ENCODE results near the gene JPH3. TPM values are rescaled to one million over a fixed set of nuclear protein-coding genes. Genes with fewer than 3 reads are reported as not detected.
"Not testable (repeated sequence)": the region's sequence is repeated elsewhere in the genome, so short reads cannot be mapped to it uniquely, and the experiment has no call there.

JPH3 gene
- total RNA-seq, 2 experiments from 2014 or later, result 0.14 to 0.19 TPM

DNA sequence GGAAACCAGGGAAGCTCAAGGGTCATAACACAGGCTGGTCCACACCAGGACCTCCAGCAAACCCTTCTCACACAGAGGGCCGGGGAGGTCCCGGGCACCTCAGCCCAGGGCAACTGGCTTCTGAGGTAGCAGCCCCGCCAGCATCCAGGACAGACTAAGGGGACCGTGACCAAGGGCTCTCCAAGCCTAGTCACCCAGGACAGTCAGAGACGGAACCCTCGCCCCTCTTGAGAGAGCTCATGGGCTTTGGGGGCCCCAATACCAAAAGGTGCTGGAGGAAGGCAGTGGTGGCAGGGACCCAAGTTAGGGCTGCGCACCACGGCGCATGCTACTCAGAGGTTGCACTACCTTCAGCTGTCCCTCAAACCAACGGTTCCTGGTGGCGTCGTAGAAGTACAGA, 108.6 kb downstream of the JPH3 start:
- CTCF ChIA-PET, result no interaction called here
- POLR2A ChIA-PET, result no interaction called here
- Mint-ChIP-seq H3K4me3 (no peak overlapping the region), H3K27me3 (no peaks in the 10 kb centered on the region), H3K36me3 (ENCODE audit: low read depth) (peaks cover 41% of the 10 kb centered on the region), H3K4me1 (peaks cover 27% of the 10 kb centered on the region), H3K9me3 (ENCODE audit: low read depth) (no peaks in the 10 kb centered on the region), H3K27ac (no peak overlapping the region)
- ATAC-seq, result no peak
- DNase-seq, result no peak
- intact Hi-C loops (cut with DNase I, micrococcal nuclease), result no loop called here

DNA sequence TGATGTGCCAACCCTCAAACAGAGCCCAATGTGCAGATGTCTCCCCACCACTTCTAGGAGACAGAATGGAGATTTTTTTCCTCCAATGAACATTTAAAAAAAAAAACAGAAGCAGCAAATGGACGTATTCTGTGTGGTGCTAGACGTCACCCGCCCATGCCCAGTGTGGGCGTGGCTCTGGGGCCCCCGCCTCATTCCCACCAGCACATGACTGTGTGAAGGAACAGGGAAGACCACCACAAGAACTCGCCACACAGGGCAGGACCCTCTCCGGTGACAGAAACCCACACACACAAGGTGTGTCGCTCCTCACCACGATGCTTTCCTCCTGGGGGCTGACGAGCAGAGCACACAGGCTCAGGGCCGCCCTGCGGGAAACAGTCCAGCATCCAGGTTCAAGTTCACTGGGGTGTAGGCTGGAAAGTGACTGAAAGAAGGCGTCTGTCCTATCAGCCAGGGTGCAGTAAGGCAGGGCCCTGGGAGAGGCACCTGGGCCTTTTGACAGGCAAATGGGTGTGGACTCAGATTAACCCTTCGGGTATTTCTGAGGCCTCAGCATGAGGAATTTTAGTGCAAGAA, 110.0 kb downstream of the JPH3 start:
- no peak overlapping the region for H3K4me3 Mint-ChIP-seq
- H3K4me1 Mint-ChIP-seq, result peaks cover 27% of the 10 kb centered on the region
- H3K36me3 Mint-ChIP-seq (ENCODE audit: low read depth), result peaks cover 39% of the 10 kb centered on the region
- ATAC-seq, result no peak
- POLR2A ChIA-PET, result no interaction called here
- CTCF ChIA-PET, result interaction anchor here (0.6 kb wide), 1 partner anchor 1087 kb away, joined by 3 read pairs; no protein-coding TSS in a partner anchor
- no peaks in the 10 kb centered on the region for H3K9me3 Mint-ChIP-seq (ENCODE audit: low read depth)
- no peak for DNase-seq
- H3K27me3 Mint-ChIP-seq, result no peaks in the 10 kb centered on the region
- no peak overlapping the region for H3K27ac Mint-ChIP-seq
- intact Hi-C loops (cut with DNase I, micrococcal nuclease), result no loop called here

DNA sequence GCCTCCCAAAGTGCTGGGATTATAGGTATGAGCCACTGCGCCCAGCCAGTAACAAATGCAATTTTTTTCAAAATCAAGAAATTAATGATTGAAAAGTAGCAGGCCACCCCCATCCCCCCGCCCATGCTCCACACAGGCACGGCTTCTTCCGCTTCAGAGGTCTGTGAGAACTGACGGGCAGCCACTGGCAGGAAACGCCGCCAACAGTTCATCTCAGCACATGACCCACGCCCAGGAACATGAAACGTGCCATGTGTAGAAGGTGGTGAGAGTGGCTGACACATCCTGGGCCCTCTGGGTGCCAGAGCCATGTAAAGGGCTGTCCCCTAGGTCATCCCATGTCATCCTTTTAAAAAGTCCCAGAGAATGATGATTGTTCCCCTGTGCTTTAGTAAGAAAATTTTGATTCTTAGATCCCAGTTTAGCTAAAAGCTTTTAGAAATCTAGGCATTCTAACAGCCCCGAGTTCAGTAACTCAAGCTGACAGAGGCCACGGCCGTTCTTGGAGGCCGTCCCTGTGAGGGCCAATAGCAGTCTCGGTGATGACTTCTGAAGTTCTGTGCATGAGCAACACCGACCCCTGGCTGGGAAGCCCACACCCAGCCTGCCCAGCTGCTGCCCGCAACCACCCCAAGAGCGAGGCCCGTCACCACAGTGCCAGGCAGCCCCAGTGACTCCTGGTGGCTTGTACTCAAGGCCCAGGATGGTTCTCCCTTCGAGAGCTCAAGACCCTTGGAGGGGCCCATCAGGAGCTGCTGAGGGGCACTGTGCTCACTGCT, 111.3 kb downstream of the JPH3 start:
- DNase-seq (peak; percentile 84), ATAC-seq (peak; percentile 97)
- Mint-ChIP-seq H3K4me3 (no peak overlapping the region), H3K36me3 (ENCODE audit: low read depth) (peaks cover 37% of the 10 kb centered on the region), H3K9me3 (ENCODE audit: low read depth) (no peaks in the 10 kb centered on the region), H3K27me3 (no peaks in the 10 kb centered on the region), H3K4me1 (peaks cover 27% of the 10 kb centered on the region), H3K27ac (peak overlapping the region; percentile 75)
- POLR2A ChIA-PET, result no interaction called here
- CTCF ChIA-PET, result interaction anchor here (0.7 to 2.0 kb wide), 3 partner anchors 8 to 55 kb away, joined by 3 to 8 read pairs (median 5); no protein-coding TSS in a partner anchor
- intact Hi-C loops (cut with DNase I, micrococcal nuclease), result loop anchor here in 1 of 2 experiments (1.0 kb wide), 1 partner anchor 53 kb away; no protein-coding TSS in a partner anchor

GRCh38 chr16:87715231-87715630, 112.9 kb downstream of the JPH3 start:
- no peak overlapping the region for H3K4me3 Mint-ChIP-seq
- peak overlapping the region; percentile 88 for H3K27ac Mint-ChIP-seq
- intact Hi-C loops (cut with DNase I, micrococcal nuclease), result no loop called here
- POLR2A ChIA-PET, result interaction anchor here (0.6 kb wide), 1 partner anchor 321 kb away, joined by 3 read pairs; no protein-coding TSS in a partner anchor
- H3K36me3 Mint-ChIP-seq (ENCODE audit: low read depth), result peaks cover 46% of the 10 kb centered on the region
- peaks cover 27% of the 10 kb centered on the region for H3K4me1 Mint-ChIP-seq
- no peaks in the 10 kb centered on the region for H3K27me3 Mint-ChIP-seq
- no peak for DNase-seq
- CTCF ChIA-PET, result no interaction called here
- H3K9me3 Mint-ChIP-seq (ENCODE audit: low read depth), result no peaks in the 10 kb centered on the region
- no peak for ATAC-seq

DNA sequence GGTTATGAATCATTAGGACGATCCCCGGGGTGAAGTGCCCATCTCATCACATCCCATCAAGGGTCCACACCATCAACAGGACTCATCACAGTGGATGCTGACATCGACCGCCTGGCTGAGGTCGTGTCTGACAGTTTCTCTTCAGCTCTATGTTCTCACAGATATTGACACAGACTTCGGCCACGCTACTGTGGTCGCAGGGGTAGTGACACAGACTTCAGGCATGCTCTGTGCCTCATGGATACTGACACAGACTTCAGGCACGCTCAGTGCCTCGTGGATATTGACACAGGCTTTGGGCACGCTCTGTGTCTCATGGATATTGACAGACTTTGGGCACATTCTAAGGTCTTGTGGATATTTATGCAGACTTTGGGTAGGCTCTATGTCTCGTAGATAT, 113.3 kb downstream of the JPH3 start:
- no peaks in the 10 kb centered on the region for H3K9me3 Mint-ChIP-seq (ENCODE audit: low read depth)
- no peaks in the 10 kb centered on the region for H3K27me3 Mint-ChIP-seq
- CTCF ChIA-PET, result no interaction called here
- POLR2A ChIA-PET, result interaction anchor here (0.6 kb wide), 1 partner anchor 320 kb away, joined by 3 read pairs; no protein-coding TSS in a partner anchor
- peak overlapping the region; percentile 71 for H3K27ac Mint-ChIP-seq
- H3K4me1 Mint-ChIP-seq, result peaks cover 27% of the 10 kb centered on the region
- intact Hi-C loops (cut with DNase I, micrococcal nuclease), result no loop called here
- ATAC-seq (no peak), DNase-seq (no peak)
- H3K4me3 Mint-ChIP-seq, result no peak overlapping the region
- peaks cover 44% of the 10 kb centered on the region for H3K36me3 Mint-ChIP-seq (ENCODE audit: low read depth)

DNA sequence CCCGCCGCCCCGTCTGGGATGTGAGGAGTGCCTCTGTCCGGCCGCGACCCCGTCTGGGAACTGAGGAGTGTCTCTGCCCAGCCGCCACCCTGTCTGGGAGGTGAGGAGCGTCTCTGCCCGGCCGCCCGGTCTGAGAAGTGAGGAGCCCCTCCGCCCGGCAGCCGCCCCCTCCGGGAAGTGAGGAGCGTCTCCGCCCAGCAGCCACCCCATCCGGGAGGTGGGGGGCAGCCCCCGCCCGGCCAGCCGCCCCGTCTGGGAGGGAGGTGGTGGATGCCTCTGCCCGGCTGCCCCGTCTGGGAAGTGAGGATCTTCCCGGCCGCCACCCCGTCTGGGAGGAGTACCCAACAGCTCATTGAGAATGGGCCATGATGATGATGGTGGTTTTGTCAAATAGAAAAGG, 116.5 kb downstream of the JPH3 start:
- CTCF ChIA-PET; DNase-seq; H3K4me3 Mint-ChIP-seq; intact Hi-C loops (cut with DNase I, micrococcal nuclease); ATAC-seq; H3K27ac Mint-ChIP-seq; H3K9me3 Mint-ChIP-seq (ENCODE audit: low read depth); H3K27me3 Mint-ChIP-seq: not testable (repeated sequence)
- Mint-ChIP-seq H3K4me1 (peaks cover 16% of the 10 kb centered on the region), H3K36me3 (ENCODE audit: low read depth) (peaks cover 59% of the 10 kb centered on the region)
- POLR2A ChIA-PET, result interaction anchor here (0.6 kb wide), 1 partner anchor 43 kb away, joined by 4 read pairs; no protein-coding TSS in a partner anchor

DNA sequence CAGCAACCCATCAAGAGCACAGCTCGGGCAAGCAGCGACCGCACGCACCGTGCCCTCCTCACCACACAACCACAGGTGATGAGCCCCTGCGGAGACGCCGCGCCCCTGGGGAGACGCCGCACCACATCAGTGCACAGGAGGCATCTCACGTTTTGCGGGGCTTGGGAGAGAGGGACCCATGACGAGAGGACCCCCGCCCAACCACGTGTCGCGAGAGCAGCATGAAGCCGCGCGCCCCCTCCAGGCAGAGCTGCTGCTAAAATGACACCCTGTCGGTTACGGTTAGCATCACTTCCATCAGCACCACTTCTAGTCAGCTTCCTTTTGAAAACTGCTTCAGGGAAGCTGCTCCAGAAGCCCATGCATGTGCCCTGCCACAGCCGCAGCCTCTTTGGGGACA, 118.1 kb downstream of the JPH3 start:
- no peaks in the 10 kb centered on the region for H3K27me3 Mint-ChIP-seq
- ATAC-seq (no peak), DNase-seq (no peak)
- H3K27ac Mint-ChIP-seq, result no peak overlapping the region
- intact Hi-C loops (cut with DNase I, micrococcal nuclease), result no loop called here
- H3K9me3 Mint-ChIP-seq (ENCODE audit: low read depth), result no peaks in the 10 kb centered on the region
- CTCF ChIA-PET, result no interaction called here
- peaks cover 7% of the 10 kb centered on the region for H3K4me1 Mint-ChIP-seq
- no peak overlapping the region for H3K4me3 Mint-ChIP-seq
- H3K36me3 Mint-ChIP-seq (ENCODE audit: low read depth), result peaks cover 55% of the 10 kb centered on the region
- POLR2A ChIA-PET, result no interaction called here

DNA sequence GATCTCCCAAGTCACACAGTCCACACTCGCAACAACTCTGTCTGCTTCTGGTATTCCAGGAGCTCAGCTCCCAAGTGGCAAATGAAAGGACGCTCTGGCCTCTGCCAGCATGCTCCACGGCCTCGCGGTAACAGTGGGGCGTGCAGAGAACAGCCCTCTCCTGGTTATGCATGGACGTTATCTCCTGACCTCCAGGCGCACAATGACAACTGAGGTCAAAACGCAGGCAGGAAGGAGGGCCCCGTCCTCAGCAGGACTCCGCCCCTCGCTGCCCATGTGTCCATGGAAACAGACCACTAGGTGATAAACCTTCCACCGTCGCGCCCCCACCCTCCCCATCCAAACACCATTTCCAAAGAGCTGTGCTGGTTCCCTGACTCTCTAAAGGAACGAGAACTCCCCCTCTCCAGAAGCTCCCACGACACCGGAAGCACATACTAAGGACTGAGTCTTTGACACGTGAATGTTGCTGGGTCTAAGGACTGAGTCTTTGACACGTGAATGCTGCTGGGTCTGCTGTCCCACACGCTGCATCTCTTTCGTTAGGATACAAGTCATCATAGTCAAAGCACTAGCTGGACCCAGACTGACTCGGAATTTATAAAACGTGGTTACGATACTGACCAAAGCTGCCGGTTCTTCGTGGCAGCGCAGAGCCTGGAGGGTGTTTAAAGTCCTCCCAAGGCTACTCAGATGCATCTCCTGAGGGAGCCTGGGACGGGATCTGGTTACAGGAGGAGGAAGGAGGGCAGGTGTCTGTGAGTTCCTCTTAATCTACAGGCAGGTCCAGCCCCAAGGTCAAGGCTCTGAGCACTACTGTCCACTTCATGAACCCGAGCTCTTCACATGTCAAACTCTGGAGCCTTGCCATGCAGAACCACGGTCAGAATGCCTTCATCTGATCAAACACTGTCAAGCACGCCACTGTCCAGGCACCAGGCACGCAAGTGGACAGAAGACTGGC, 119.6 kb downstream of the JPH3 start:
- ATAC-seq (no peak), DNase-seq (no peak)
- H3K4me3 Mint-ChIP-seq, result no peak overlapping the region
- ChIA-PET CTCF (interaction anchor here (0.8 to 1.3 kb wide), 2 partner anchors 8 to 20 kb away, joined by 3 to 4 read pairs; no protein-coding TSS in a partner anchor), POLR2A (interaction anchor here (0.5 kb wide), 1 partner anchor 32 kb away, joined by 4 read pairs; no protein-coding TSS in a partner anchor)
- peaks cover 7% of the 10 kb centered on the region for H3K4me1 Mint-ChIP-seq
- no peak overlapping the region for H3K27ac Mint-ChIP-seq
- intact Hi-C loops (cut with DNase I, micrococcal nuclease), result no loop called here
- no peaks in the 10 kb centered on the region for H3K9me3 Mint-ChIP-seq (ENCODE audit: low read depth)
- peaks cover 60% of the 10 kb centered on the region for H3K36me3 Mint-ChIP-seq (ENCODE audit: low read depth)
- no peaks in the 10 kb centered on the region for H3K27me3 Mint-ChIP-seq

GRCh38 chr16:87722590-87723225, 120.4 kb downstream of the JPH3 start:
- H3K4me3 Mint-ChIP-seq, result no peak overlapping the region
- H3K36me3 Mint-ChIP-seq (ENCODE audit: low read depth), result peaks cover 61% of the 10 kb centered on the region
- intact Hi-C loops (cut with DNase I, micrococcal nuclease), result no loop called here
- H3K27me3 Mint-ChIP-seq, result no peaks in the 10 kb centered on the region
- H3K4me1 Mint-ChIP-seq, result peaks cover 7% of the 10 kb centered on the region
- ChIA-PET POLR2A (no interaction called here), CTCF (interaction anchor here (1.3 kb wide), 1 partner anchor 9 kb away, joined by 3 read pairs; no protein-coding TSS in a partner anchor)
- no peak for ATAC-seq
- no peaks in the 10 kb centered on the region for H3K9me3 Mint-ChIP-seq (ENCODE audit: low read depth)
- H3K27ac Mint-ChIP-seq, result no peak overlapping the region
- DNase-seq, result no peak

DNA sequence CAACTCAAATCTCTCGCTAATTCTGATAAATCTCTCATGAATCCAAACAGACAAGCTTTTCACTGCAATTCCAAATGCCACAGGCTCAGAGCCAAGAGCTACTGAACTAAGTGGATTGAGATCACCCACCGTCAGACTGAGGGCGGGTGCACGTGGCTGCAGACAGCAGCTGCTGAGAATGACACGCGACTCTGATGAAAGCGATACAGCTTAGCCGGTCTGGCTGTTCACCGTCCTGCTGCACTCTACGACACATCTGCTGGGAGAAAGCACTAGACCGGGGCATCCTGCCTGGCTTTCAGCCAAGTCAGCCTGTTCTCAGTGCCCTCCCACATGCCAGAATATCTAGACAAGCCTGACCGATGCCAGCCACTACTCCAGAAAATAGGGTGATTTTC, 120.9 kb downstream of the JPH3 start:
- Mint-ChIP-seq H3K27me3 (no peaks in the 10 kb centered on the region), H3K4me3 (no peak overlapping the region), H3K4me1 (peaks cover 7% of the 10 kb centered on the region), H3K27ac (no peak overlapping the region), H3K36me3 (ENCODE audit: low read depth) (peaks cover 63% of the 10 kb centered on the region), H3K9me3 (ENCODE audit: low read depth) (no peaks in the 10 kb centered on the region)
- intact Hi-C loops (cut with DNase I, micrococcal nuclease), result no loop called here
- ChIA-PET POLR2A (no interaction called here), CTCF (no interaction called here)
- peak; percentile 33 for DNase-seq
- ATAC-seq, result peak; percentile 30

All from activated CD4-positive, alpha-beta T cell treated with anti-CD3 and anti-CD28 coated beads for 36 hours (primary cell).